GM12891 (cell line): ENCODE measurements around the gene PRDM16.

Experiments
- DNase-seq: peaks from one replicate; pipeline ENCODE4 v3.0.0; 2011; ENCODE audit warnings: low spot score; ENCODE audit not compliant: insufficient read length
- FAIRE-seq: peaks from 2 replicates; lab custom pipeline; 2011; peaks lifted over from hg19 to GRCh38; lab: Jason Lieb, UNC
- PAX5 ChIP-seq: IDR thresholded peaks from 2 replicates; pipeline ENCODE4 v1.6.1; 2011; ENCODE audit warnings: low read length, moderate library complexity, mild to moderate bottlenecking; ENCODE audit not compliant: insufficient read depth, severe bottlenecking
- POLR2A ChIP-seq: IDR thresholded peaks from 2 replicates; pipeline ENCODE4 v1.6.1; 2011; ENCODE audit warnings: low read depth, low read length, control low read depth
- POLR2AphosphoS5 ChIP-seq: IDR thresholded peaks from 2 replicates; pipeline ENCODE4 v1.6.1; 2011; ENCODE audit warnings: low read depth, low read length, control low read depth
- POU2F2 ChIP-seq: IDR thresholded peaks from 2 replicates; pipeline ENCODE4 v1.6.1; 2011; ENCODE audit warnings: low read depth, mild to moderate bottlenecking, control low read depth, low read length, moderate library complexity
- SPI1 ChIP-seq: IDR thresholded peaks from 2 replicates; pipeline ENCODE4 v1.6.1; 2011; ENCODE audit warnings: low read depth, low read length, control low read depth
- TAF1 ChIP-seq: IDR thresholded peaks from 2 replicates; pipeline ENCODE4 v1.6.1; 2011; ENCODE audit warnings: low read depth, low read length, control low read depth

PRDM16 gene

DNA sequence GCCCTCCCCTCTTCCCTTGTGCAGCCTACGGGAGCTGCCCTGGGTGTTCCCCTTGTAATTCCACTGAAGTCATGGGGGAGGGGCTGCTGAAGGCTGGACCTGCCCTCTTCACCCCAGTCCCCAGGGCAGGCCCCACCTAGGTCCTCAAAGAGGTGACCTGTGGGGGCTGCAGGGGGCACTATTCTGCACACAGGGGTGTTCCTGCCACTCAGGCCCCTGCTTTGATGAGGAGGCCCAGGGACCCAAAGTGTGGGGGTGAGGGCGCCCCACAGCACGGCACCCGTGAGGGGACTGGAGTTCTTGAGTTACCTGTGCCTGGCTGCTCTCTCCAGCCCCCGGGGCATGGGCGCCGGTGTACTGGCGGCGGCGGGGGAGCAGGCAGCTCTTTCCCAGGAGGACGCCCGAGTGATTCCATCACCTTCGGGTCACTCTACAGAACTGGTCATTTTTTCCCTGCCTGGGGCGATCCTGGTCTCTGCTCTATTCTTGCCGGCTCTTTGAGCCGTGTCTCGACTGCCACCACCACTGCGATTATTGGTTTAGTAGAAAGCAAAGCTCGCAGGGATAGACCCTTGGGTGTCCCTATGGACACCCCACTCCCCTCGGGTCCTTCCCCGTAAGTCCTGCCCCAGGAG is 6.9 kb upstream of the PRDM16 start:
- TF ChIP-seq POU2F2 (no peak), SPI1 (no peak), PAX5 (no peak), POLR2A (no peak), POLR2AphosphoS5 (no peak), TAF1 (no peak)
- FAIRE-seq (no peak), DNase-seq (no peak)

DNA sequence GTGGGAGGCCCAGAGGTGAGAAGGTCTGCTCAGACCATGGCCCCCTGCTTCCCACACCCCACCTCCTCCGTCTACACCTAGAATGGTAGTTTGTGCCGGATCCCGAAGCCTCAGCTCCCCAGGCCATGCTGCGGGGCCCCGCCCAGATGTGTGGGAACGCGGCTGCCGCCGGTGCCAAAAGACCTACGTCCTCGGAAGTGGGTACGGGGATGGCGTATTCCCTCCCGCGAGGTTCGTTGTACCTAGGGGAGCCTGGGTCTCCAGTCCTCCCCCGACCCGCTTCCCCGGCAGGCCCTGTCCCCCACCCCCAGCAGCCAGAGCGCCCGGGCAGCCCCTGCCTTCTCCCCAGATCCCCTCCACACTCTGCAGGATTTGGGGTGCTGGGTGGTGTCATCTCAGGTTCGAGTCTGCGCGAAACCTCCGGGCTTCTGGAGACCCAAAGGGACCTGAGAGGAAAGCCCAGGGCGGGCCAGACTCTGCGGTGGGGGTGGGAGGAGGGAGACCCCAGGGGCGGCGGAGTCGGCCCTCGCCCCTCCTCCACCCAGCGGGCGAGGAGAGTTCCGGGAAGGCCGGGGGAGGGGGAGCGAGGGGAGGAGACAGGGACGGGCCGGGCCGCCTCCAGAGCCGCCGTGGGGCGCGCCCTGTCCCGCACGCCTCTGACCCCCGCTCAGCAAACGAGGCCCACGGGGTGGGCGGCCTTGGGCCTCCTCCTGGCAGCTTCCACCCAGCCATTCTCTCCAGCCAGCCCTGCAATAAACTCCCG is 6.2 kb upstream of the PRDM16 start:
- TF ChIP-seq PAX5: no peak
- TF ChIP-seq POU2F2: no peak
- no peak for TF ChIP-seq POLR2AphosphoS5
- no peak for TF ChIP-seq TAF1
- no peak for TF ChIP-seq SPI1
- no peak for DNase-seq
- no peak for FAIRE-seq

DNA sequence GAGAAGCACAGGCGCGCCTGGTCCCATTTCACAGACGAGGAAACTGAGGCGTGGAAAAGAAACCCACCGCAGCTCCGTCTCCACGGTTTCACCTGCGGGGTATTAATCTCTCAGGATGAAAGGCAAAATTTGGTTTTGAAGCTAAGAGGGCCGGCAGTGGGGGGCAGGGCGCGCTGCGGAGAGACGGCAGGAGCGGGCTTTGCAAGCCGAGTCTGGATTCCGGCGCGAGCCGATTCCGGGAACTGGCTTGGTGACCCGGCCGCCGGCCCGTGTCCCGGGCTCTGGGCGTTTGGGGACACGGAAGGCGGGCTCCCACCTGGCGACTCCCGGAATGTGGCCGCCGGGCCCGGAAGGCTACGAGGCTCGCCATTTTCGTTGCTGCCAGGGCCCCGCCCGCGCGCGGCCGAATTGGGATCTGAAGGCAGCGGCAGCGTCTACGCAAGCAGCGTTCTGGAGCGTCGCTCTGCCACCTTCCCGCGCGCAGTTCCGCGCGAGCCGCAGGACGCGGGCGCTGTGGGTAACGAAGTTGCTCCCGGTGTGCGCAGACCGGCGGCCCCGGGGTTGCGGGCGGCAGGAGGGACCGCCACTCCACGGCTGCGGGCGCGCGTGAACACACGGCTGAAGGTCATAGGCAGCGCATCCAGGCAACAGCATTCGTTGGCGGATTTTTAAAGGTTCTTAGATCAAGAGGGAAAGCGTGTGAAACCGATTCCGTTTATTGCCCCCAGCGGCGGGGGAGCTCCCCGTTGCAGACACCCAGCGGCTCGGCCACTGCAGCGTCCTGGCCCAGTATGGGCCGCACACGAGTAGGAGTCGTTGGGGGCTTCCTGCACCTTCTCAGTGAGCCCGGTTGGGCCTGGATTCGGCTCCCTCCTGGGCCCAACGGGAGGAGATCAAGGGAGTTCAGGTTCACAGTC is 5.4 kb upstream of the PRDM16 start:
- DNase-seq (no peak), FAIRE-seq (no peak)
- no peak for TF ChIP-seq POLR2AphosphoS5
- TF ChIP-seq PAX5: no peak
- TF ChIP-seq SPI1: no peak
- TF ChIP-seq TAF1: no peak
- no peak for TF ChIP-seq POU2F2
- no peak for TF ChIP-seq POLR2A

DNA sequence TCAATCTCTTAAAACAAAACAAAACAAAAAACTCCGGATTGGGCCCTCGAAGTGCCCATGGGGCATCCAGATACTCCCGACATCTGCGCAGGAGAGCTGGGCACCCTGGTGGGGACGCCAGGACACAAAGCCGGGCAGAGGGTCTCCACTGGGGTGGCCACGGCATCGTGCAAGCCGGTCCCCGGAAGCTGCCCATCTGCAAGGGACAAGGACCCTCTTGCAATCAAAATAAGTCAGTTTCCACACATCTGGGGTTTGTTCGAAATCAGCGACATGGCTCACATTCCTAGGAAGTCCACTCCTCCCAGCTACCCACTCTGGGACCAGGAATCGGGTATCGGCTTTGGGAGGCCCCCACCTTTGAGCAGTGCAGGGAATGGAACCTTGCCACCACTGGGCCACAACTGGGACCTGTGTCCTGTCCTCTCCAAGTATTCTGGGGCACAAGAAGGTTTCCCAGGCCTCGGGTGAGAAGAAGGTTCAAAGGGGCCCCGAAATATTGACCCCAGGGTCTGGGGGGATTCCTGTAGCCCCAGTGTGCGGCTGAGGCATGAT is 4.6 kb upstream of the PRDM16 start:
- DNase-seq (no peak), FAIRE-seq (no peak)
- TF ChIP-seq SPI1 (no peak), POU2F2 (no peak), POLR2A (no peak), TAF1 (no peak), PAX5 (no peak), POLR2AphosphoS5 (no peak)

DNA sequence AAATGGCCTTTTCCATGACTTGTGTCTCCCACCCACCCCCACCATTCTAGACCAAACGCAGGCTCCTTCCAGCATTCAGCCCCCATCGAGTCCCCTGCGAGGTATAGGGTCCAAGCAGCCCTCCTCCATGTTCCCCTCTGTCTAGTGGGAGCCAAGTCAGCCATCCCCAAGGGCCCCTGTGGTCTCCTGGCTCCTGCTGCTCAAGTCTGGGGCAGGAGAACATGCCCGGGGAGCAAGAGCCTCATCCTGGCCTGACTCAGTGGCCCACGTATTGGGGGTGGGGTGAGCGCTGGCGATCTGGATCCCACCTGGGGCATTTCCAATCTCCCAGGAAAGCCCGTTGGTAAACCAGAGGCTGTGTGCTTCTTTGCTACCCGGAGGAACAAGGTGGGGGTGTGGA is 4.1 kb upstream of the PRDM16 start:
- no peak for DNase-seq
- no peak for FAIRE-seq
- no peak for TF ChIP-seq POLR2A
- TF ChIP-seq SPI1: no peak
- TF ChIP-seq TAF1: no peak
- no peak for TF ChIP-seq POU2F2
- no peak for TF ChIP-seq POLR2AphosphoS5
- TF ChIP-seq PAX5: no peak

DNA sequence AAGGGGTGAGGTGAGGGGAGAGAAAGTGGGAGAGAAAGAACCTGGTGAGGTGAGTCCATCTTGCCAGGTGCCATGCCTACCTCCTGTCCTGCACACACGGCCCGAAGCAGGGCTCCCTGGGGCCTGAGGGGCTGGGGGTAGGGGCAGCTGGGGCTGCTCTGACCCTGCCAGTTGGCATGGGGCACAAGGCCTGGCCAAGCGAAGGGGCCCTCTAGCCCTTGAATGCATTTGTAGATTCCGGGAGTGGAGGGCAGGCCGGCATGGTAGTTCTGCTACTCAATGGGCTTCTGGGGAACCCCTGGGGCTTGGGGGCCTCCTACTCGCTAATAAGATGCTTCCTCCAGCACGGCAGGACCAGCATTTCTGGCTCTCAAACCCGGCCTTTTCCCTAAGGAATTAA is 3.6 kb upstream of the PRDM16 start:
- FAIRE-seq (no peak), DNase-seq (no peak)
- TF ChIP-seq POU2F2 (no peak), TAF1 (no peak), POLR2AphosphoS5 (no peak), PAX5 (no peak), POLR2A (no peak), SPI1 (no peak)

DNA sequence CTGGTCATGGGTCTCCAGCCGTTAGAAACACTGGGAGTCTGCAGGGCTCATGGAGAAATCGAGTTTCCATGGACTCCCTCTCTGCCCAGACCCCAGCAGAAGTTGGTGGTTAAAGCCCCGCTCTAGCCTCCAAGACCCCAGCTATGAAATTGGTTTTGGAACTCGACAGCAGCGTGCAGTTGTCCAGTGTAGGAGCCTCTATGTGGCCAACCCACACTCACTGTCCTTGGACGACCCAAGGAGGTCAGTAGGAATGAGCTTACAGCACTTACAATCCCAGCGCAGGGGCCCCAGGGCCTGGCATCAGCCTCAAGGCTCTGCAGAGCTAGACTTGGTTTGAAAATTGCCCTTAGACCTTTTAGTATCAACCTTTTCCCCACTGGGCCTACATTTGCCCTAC is 3.2 kb upstream of the PRDM16 start:
- no peak for DNase-seq
- no peak for FAIRE-seq
- no peak for TF ChIP-seq PAX5
- no peak for TF ChIP-seq POU2F2
- no peak for TF ChIP-seq POLR2A
- TF ChIP-seq POLR2AphosphoS5: no peak
- no peak for TF ChIP-seq SPI1
- TF ChIP-seq TAF1: no peak

DNA sequence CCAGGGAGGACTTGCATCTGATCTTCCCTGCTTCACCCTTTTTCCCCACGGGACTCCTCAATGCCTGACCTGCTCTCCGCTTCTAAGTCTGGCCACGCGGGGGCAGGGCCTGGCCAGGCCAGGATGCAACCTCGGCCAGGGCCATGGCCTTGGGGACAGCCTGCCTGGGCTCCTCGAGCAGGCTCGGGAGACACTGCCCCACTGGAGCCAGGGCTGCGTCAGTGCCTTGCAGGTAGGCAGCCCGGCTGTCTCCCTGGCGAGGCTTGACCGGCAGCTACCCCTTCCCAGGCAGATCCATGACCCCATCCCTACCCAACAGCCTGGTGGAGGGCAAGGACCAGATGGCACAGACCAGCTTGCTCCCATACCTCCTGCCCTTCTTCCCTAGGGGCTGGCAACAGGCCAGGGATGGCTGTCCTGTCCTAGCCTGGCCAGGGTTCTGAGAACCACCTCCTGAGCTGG is 2.7 kb upstream of the PRDM16 start:
- no peak for TF ChIP-seq POU2F2
- TF ChIP-seq POLR2AphosphoS5: no peak
- no peak for TF ChIP-seq TAF1
- TF ChIP-seq SPI1: no peak
- TF ChIP-seq POLR2A: no peak
- no peak for TF ChIP-seq PAX5
- DNase-seq: no peak
- no peak for FAIRE-seq

DNA sequence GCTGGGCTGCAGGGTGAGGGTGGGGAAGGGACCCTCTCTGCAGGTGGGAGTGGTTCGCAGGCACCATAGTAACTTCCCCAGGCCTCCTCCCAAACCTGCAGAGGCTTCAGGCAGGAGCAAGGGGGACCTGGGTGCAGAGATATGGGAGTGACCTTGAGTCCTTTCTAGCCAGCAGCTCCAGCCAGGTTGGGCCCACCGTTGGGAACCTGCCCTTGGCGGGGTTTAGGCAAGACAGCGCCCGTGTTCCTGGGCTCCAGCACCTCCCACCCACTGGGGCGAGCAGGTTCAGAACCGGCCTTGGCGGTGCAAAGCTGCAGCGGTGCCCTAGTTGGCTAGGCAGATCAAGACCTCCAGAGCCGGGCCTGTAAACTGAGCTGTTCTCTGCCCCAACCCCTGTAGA is 2.2 kb upstream of the PRDM16 start:
- no peak for FAIRE-seq
- no peak for DNase-seq
- TF ChIP-seq POLR2A (no peak), SPI1 (no peak), POU2F2 (no peak), TAF1 (no peak), POLR2AphosphoS5 (no peak), PAX5 (no peak)
